ENCODE data around the gene MOV10L1.

The MOV10L1 gene

DNA sequence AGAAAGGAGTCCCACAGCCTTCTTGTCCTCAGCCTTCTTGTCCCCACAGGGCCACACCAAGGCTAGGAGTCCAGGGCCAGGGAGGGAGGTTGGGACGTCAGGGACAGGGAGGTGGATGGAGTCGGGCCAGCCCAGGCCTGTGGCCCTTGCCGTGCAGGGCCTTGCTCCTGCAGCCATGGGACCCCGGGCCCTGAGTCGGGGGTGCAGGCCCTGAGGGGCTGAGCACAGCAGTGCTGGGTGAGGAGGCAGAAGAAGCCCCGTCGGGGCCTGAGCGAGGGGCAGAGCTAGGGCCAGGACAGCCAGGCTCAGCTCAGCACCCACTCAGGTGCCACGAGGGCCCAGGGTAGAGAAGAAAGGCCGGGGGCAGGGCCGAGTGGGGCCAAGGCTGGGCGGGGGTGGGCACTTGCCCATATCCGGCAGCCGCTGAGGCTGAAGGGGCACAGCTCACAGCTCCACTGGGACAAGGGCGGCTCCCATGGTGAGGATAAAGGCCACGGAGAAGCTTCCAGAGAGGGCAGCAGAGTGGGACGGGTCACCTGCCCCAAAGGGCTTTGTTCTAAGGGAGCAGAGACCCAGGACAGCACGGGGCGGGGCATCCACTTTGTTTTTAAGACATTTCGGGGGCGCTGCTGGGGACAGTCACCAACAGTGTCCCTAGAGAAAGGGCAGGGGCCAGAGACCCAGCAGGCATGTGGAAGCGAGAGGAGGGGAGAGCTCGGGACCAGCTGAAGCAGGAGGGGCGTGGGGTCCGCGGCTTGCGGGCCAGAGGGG is 8.2 kb upstream of the MOV10L1 start:
- Histone ChIP-seq H3K9me3 (ENCODE audit: insufficient read depth, low read length) (no peaks in the 10 kb centered on the region), H3K4me2 (ENCODE audit: low read length) (no peak overlapping the region), H3K36me3 (replicated peaks; ENCODE audit: low read depth, low read length) (no peaks in the 10 kb centered on the region), H2AFZ (ENCODE audit: low read depth, low read length) (no peak overlapping the region), H3K9ac (ENCODE audit: low read length) (no peak overlapping the region), H3K4me3 (ENCODE audit: low read length) (no peak overlapping the region), H3K79me2 (ENCODE audit: low read length) (no peaks in the 10 kb centered on the region), H3K4me1 (ENCODE audit: low read length) (no peaks in the 10 kb centered on the region), H4K20me1 (ENCODE audit: insufficient read depth, low read length) (no peaks in the 10 kb centered on the region), H3K27me3 (ENCODE audit: low read depth, low read length) (no peaks in the 10 kb centered on the region), H3K27ac (ENCODE audit: low read length) (no peak overlapping the region)
- TF ChIP-seq, protein P1, sequence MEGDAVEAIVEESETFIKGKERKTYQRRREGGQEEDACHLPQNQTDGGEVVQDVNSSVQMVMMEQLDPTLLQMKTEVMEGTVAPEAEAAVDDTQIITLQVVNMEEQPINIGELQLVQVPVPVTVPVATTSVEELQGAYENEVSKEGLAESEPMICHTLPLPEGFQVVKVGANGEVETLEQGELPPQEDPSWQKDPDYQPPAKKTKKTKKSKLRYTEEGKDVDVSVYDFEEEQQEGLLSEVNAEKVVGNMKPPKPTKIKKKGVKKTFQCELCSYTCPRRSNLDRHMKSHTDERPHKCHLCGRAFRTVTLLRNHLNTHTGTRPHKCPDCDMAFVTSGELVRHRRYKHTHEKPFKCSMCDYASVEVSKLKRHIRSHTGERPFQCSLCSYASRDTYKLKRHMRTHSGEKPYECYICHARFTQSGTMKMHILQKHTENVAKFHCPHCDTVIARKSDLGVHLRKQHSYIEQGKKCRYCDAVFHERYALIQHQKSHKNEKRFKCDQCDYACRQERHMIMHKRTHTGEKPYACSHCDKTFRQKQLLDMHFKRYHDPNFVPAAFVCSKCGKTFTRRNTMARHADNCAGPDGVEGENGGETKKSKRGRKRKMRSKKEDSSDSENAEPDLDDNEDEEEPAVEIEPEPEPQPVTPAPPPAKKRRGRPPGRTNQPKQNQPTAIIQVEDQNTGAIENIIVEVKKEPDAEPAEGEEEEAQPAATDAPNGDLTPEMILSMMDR (IDR thresholded peaks at IDR 0.05; ENCODE audit: low read depth, low read length), result no peak
- TF ChIP-seq EZH2phosphoT487 (IDR thresholded peaks at IDR 0.05; ENCODE audit: low read depth), result no peak

DNA sequence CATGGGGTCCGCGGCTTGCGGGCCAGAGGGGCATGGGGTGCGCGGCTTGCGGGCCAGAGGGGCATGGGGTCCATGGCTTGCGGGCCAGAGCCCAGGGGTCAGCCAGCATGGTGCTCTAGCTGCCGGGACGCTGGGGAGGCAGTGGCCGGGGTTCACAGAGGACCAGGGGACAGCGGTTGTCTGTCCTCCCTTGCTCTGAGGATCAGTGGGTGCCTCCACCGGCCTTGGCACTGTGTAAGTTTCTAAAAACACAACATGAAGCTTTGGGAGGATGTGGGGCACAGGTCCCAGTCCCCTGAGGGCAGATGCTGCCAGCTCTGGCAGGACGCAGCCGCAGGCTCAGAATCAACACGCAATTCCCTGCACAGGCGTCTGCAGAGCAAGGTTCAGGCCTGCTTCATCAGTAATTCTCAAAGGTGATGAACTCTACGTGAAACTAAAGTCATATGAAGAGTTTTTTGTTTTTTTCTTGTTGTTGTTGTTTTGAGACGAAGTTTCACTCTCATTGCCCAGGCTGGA is 7.5 kb upstream of the MOV10L1 start:
- TF ChIP-seq, protein P1 (IDR thresholded peaks at IDR 0.05; ENCODE audit: low read depth, low read length), result no peak
- no peak for TF ChIP-seq EZH2phosphoT487 (IDR thresholded peaks at IDR 0.05; ENCODE audit: low read depth)
- H3K4me1 ChIP-seq (ENCODE audit: low read length), result no peaks in the 10 kb centered on the region

DNA sequence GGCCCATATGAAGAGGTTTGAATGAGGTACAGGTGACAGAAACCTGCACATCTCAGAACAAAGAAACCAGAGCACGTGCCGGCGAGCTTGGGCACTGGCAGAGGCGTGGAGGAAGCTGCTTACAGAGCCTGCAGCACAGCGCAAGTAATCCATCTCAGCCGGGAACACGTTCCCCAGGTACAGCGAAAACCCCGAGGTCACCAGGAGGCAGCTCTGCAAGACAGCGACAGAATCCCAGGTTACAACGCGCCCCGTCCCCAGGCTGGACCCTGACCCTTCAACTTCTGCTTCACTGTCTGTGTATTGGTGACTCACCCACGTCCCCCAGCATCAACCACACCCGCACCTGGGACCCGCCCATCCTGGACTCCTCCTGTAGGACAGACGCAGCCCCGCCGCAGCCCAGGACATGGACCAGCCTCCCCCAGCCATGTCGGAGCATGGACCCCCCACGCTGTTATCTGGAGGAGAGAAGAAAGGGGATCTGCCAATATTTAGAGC is 6.8 kb upstream of the MOV10L1 start:
- Histone ChIP-seq H3K79me2 (ENCODE audit: low read length) (no peaks in the 10 kb centered on the region), H3K9me3 (ENCODE audit: insufficient read depth, low read length) (no peaks in the 10 kb centered on the region), H3K36me3 (replicated peaks; ENCODE audit: low read depth, low read length) (no peaks in the 10 kb centered on the region), H3K27me3 (ENCODE audit: low read depth, low read length) (no peaks in the 10 kb centered on the region), H3K4me3 (ENCODE audit: low read length) (no peak overlapping the region), H3K4me2 (ENCODE audit: low read length) (no peak overlapping the region), H3K9ac (ENCODE audit: low read length) (no peak overlapping the region), H3K4me1 (ENCODE audit: low read length) (no peaks in the 10 kb centered on the region), H4K20me1 (ENCODE audit: insufficient read depth, low read length) (no peaks in the 10 kb centered on the region), H3K27ac (ENCODE audit: low read length) (no peak overlapping the region), H2AFZ (ENCODE audit: low read depth, low read length) (no peak overlapping the region)
- TF ChIP-seq, protein P1 (IDR thresholded peaks at IDR 0.05; ENCODE audit: low read depth, low read length), result no peak
- no peak for TF ChIP-seq EZH2phosphoT487 (IDR thresholded peaks at IDR 0.05; ENCODE audit: low read depth)

More for the DNA sequence above, 7.5 kb upstream of the MOV10L1 start:
- Histone ChIP-seq H2AFZ (ENCODE audit: low read depth, low read length) (no peak overlapping the region), H3K4me2 (ENCODE audit: low read length) (no peak overlapping the region), H3K79me2 (ENCODE audit: low read length) (no peaks in the 10 kb centered on the region), H3K9ac (ENCODE audit: low read length) (no peak overlapping the region), H3K9me3 (ENCODE audit: insufficient read depth, low read length) (no peaks in the 10 kb centered on the region), H3K27me3 (ENCODE audit: low read depth, low read length) (no peaks in the 10 kb centered on the region), H4K20me1 (ENCODE audit: insufficient read depth, low read length) (no peaks in the 10 kb centered on the region), H3K4me3 (ENCODE audit: low read length) (no peak overlapping the region), H3K36me3 (replicated peaks; ENCODE audit: low read depth, low read length) (no peaks in the 10 kb centered on the region), H3K27ac (ENCODE audit: low read length) (no peak overlapping the region)

DNA sequence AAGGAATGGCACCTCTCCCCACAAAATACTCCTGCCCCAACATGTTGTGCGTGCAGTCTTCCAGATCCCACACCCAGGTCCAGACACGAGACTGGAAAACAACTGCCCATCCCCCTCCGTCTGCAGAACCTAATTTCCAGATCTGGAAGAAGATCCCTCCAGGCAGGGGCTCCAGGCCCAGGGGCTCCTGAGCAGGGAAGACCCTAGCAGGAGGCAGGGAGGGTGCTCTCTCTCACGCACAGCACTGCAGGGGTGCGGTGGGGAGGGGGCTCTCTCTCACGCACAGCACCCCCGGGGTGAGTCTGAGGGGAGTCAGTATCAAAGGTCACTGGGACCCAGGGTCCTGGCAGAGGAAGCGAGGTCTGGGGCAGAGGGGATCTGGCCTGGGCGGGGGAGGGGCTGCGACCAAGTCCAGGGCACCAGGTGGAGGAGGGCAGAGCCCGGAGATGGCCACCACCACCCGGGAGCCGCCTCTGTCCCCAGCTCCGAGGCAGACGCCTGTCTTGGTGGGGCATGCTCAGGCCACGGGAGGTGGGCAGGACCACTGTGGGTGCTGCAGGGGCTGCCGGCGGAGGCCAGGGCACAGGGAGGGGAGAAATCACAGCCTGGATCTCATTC is 6.2 kb upstream of the MOV10L1 start:
- H4K20me1 ChIP-seq (ENCODE audit: insufficient read depth, low read length), result no peaks in the 10 kb centered on the region
- H3K9me3 ChIP-seq (ENCODE audit: insufficient read depth, low read length), result no peaks in the 10 kb centered on the region
- TF ChIP-seq, protein P1 (IDR thresholded peaks at IDR 0.05; ENCODE audit: low read depth, low read length), result no peak
- TF ChIP-seq EZH2phosphoT487 (IDR thresholded peaks at IDR 0.05; ENCODE audit: low read depth), result no peak
- H3K9ac ChIP-seq (ENCODE audit: low read length), result no peak overlapping the region
- no peaks in the 10 kb centered on the region for H3K36me3 ChIP-seq (replicated peaks; ENCODE audit: low read depth, low read length)
- H3K4me1 ChIP-seq (ENCODE audit: low read length), result no peaks in the 10 kb centered on the region
- no peak overlapping the region for H3K27ac ChIP-seq (ENCODE audit: low read length)
- no peaks in the 10 kb centered on the region for H3K79me2 ChIP-seq (ENCODE audit: low read length)
- H3K4me2 ChIP-seq (ENCODE audit: low read length), result no peak overlapping the region
- no peaks in the 10 kb centered on the region for H3K27me3 ChIP-seq (ENCODE audit: low read depth, low read length)
- no peak overlapping the region for H3K4me3 ChIP-seq (ENCODE audit: low read length)
- H2AFZ ChIP-seq (ENCODE audit: low read depth, low read length), result no peak overlapping the region
